SK-N-MC (cell line): ENCODE data around the gene BEND7.

ENCODE experiments used
- EZH2 ChIP-seq: fragments of 200-600 bp; sonication (generic); IDR thresholded peaks from one replicate; pipeline ENCODE4 v1.6.1; 2017; ENCODE audit warnings: antibody characterized with exemption
- FOXP2 ChIP-seq: optimal IDR thresholded peaks from 2 replicates; pipeline ENCODE3; 2011; ENCODE audit warnings: mild to moderate bottlenecking, moderate library complexity; ENCODE audit not compliant: insufficient read depth; ENCODE audit errors: extremely low read length, control extremely low read depth
- POLR2AphosphoS5 ChIP-seq: IDR thresholded peaks from 2 replicates; pipeline ENCODE4 v1.6.1; 2012; ENCODE audit warnings: mild to moderate bottlenecking, low read depth, low read length, borderline replicate concordance

- TF ChIP-seq EZH2 (no peak), POLR2AphosphoS5 (no peak), FOXP2 (no peak)
Observed at GRCh38 chr10:13496164-13496563, 32.6 kb downstream of the BEND7 start.
